K562 (cell line): ENCODE results near the gene SPAG9. TPM values are rescaled to one million over a fixed set of nuclear protein-coding genes. Genes with fewer than 3 reads are reported as not detected.

ENCODE experiments used
- BDP1 ChIP-seq: IDR thresholded peaks from 3 replicates; pipeline ENCODE4 v1.6.1; 2011; ENCODE audit not compliant: insufficient read length, insufficient read depth
- BRF1 ChIP-seq: IDR thresholded peaks from 3 replicates; pipeline ENCODE4 v1.6.1; 2011; ENCODE audit warnings: borderline replicate concordance, mild to moderate bottlenecking; ENCODE audit not compliant: insufficient read length; ENCODE audit errors: extremely low read depth
- CHD1 ChIP-seq: fragments of 200-600 bp; sonication (generic); IDR thresholded peaks from one replicate; pipeline ENCODE4 v1.6.1; 2012; ENCODE audit warnings: mild to moderate bottlenecking, moderate library complexity, low read length, inconsistent platforms
- DLX4 ChIP-seq: fragments of 250-450 bp; sonication (Bioruptor Pico); IDR thresholded peaks from 2 replicates; pipeline ENCODE4 v1.6.1; 2021; ENCODE audit warnings: mild to moderate bottlenecking
- ETS1 ChIP-seq: conservative IDR thresholded peaks from 2 replicates; pipeline ENCODE4 v1.6.1; 2011; ENCODE audit warnings: low read depth, mild to moderate bottlenecking, low read length; ENCODE audit not compliant: control insufficient read depth
- HDAC1 ChIP-seq, 2 experiments: fragments of 450-650 bp; IDR thresholded peaks; 2 replicates each; pipeline ENCODE4 v1.6.1; 2016 to 2017; ENCODE audit warnings: inconsistent platforms in 1 of 2, mild to moderate bottlenecking in 1 of 2, moderate library complexity in 1 of 2
- HEY1 ChIP-seq: fragments of 250-450 bp; sonication (Bioruptor Pico); IDR thresholded peaks from 2 replicates; pipeline ENCODE4 v1.5.0; 2020; ENCODE audit warnings: mild to moderate bottlenecking, moderate library complexity, borderline replicate concordance
- KDM4B ChIP-seq, 2 experiments: fragments of 450-650 bp in 1 of 2; sonication (generic) in 1 of 2; IDR thresholded peaks; 2 replicates each; pipeline ENCODE4 v1.6.1; 2016 to 2017; ENCODE audit warnings: borderline replicate concordance in 2 of 2, antibody characterized with exemption in 1 of 2, low read depth in 1 of 2, mild to moderate bottlenecking in 1 of 2
- MCM5 ChIP-seq: fragments of 450-650 bp; IDR thresholded peaks from 2 replicates; pipeline ENCODE4 v1.6.1; 2016; ENCODE audit warnings: low read depth
- NKRF ChIP-seq: fragments of 450-650 bp; IDR thresholded peaks from 2 replicates; pipeline ENCODE4 v1.6.1; 2016; ENCODE audit warnings: borderline replicate concordance
- PHB2 ChIP-seq: fragments of 450-650 bp; IDR thresholded peaks from 2 replicates; pipeline ENCODE4 v1.6.1; 2017; ENCODE audit warnings: low read depth
- PPARD ChIP-seq: fragments of 250-450 bp; sonication (Bioruptor Pico); IDR thresholded peaks from 2 replicates; pipeline ENCODE4 v1.8.0; 2022; ENCODE audit warnings: inconsistent platforms, mild to moderate bottlenecking, moderate library complexity
- SAFB2 ChIP-seq: fragments of 200-400 bp; formaldehyde crosslinking; IDR thresholded peaks from 2 replicates; pipeline ENCODE4 v1.6.1; 2018; ENCODE audit warnings: borderline replicate concordance, low read length, low read depth, moderate library complexity; ENCODE audit not compliant: severe bottlenecking
- SMARCA4 ChIP-seq: fragments of 450-650 bp; IDR thresholded peaks from 2 replicates; pipeline ENCODE4 v1.6.1; 2016
- SMARCA5 ChIP-seq: fragments of 450-650 bp; IDR thresholded peaks from 2 replicates; pipeline ENCODE4 v1.6.1; 2016
- TAF9B ChIP-seq: fragments of 450-650 bp; IDR thresholded peaks from 2 replicates; pipeline ENCODE4 v1.6.1; 2018; ENCODE audit warnings: mild to moderate bottlenecking; ENCODE audit not compliant: partially characterized antibody
- TCF15 ChIP-seq: fragments of 250-450 bp; sonication (Bioruptor Pico); IDR thresholded peaks from 2 replicates; pipeline ENCODE4 v1.8.0; 2022; ENCODE audit warnings: moderate library complexity, mild to moderate bottlenecking, inconsistent platforms
- TOE1 ChIP-seq, 2 experiments: fragments of 450-650 bp in 1 of 2; sonication (generic) in 1 of 2; formaldehyde crosslinking in 1 of 2; IDR thresholded peaks; 2 replicates each; pipeline versions ENCODE4 v1.7.1 to v1.8.0; 2016 to 2022; ENCODE audit warnings: borderline replicate concordance in 2 of 2, mild to moderate bottlenecking in 2 of 2, antibody characterized with exemption in 1 of 2, inconsistent platforms in 1 of 2, low read depth in 1 of 2, missing genetic modification reagents in 1 of 2, moderate library complexity in 1 of 2
- XRCC3 ChIP-seq: fragments of 450-650 bp; IDR thresholded peaks from 2 replicates; pipeline ENCODE4 v1.6.1; 2017; ENCODE audit warnings: mild to moderate bottlenecking, moderate library complexity
- YY1 ChIP-seq, 3 experiments: IDR thresholded peaks; 2 replicates each; pipeline ENCODE4 v1.6.1; 2011; ENCODE audit warnings: low read length in 2 of 3, mild to moderate bottlenecking in 2 of 3, moderate library complexity in 2 of 3, borderline replicate concordance in 1 of 3, control low read depth in 1 of 3, low read depth in 1 of 3; ENCODE audit not compliant: insufficient read depth in 3 of 3, insufficient replicate concordance in 2 of 3, control insufficient read depth in 1 of 3, insufficient read length in 1 of 3; ENCODE audit errors: extremely low read depth in 1 of 3
- ZNF282 ChIP-seq: sonication (generic); formaldehyde crosslinking; IDR thresholded peaks from 2 replicates; pipeline ENCODE4 v1.8.1; 2023; ENCODE audit warnings: missing genetic modification reagents
- ZNF445 ChIP-seq: fragments of 250-450 bp; sonication (Bioruptor Pico); IDR thresholded peaks from 2 replicates; pipeline ENCODE4 v1.4.0; 2020; ENCODE audit warnings: low read depth, mild to moderate bottlenecking, moderate library complexity
- ZNF511 ChIP-seq: sonication (generic); formaldehyde crosslinking; IDR thresholded peaks from 2 replicates; pipeline ENCODE4 v1.8.0; 2022; ENCODE audit warnings: mild to moderate bottlenecking, missing genetic modification reagents
- ZNF551 ChIP-seq: fragments of 250-450 bp; sonication (Bioruptor Pico); IDR thresholded peaks from 2 replicates; pipeline ENCODE4 v1.5.0; 2021; ENCODE audit warnings: mild to moderate bottlenecking, moderate library complexity
- polyA plus RNA-seq, 8 experiments: library from polyadenylated mRNA; depleted of rRNA in 4 of 8; stranded (reverse) in 5 of 8; unstranded in 3 of 8; fragments of >200 nt; fragmentation: Nextera tagmentation in 2 of 8; fragmentation: Illumina TruSeq in 1 of 8; extraction: Ambion mirVana in 2 of 8; extraction: Trizol in 1 of 8; gene quantifications; 2 replicates each; pipeline versions ENCODE4 v1.2.1 to v1.2.3, GENCODE V29; 2011 to 2014; ENCODE audit warnings: inconsistent platforms in 1 of 8, missing spikeins in 1 of 8
- total RNA-seq, 7 experiments: library from RNA; depleted of rRNA in 6 of 7; stranded (reverse); fragments of >200 nt in 6 of 7; fragmentation: Illumina TruSeq in 2 of 7; extraction: Trizol in 2 of 7; gene quantifications; 2 replicates each; pipeline versions ENCODE4 v1.2.1 to v1.2.3, GENCODE V29; 2011 to 2021; ENCODE audit warnings: low replicate concordance in 1 of 7

The SPAG9 gene
- total and polyA plus RNA-seq, 9 of the 15 experiments (the other 6 are each of a cell fraction or from before 2014, with no cell fraction given), result 12.2 to 99.2 (median 58.2) TPM

- peak; percentile 85 for TF ChIP-seq NKRF
- TF ChIP-seq ZNF511, result no peak; the same call in 1 of the 2 replicates
- peak; percentile 37 for TF ChIP-seq TAF9B
- TF ChIP-seq ETS1, result 0 out of 2 replicates have a peak, but pooled peaks have one; percentile 21
- no peak for TF ChIP-seq ZNF445
- TF ChIP-seq HEY1, result no peak
- peak; percentile 80 for TF ChIP-seq PHB2
- TF ChIP-seq TCF15 (CRISPR knock-in tag), result no peak
- no peak for TF ChIP-seq PPARD (CRISPR knock-in tag)
- TF ChIP-seq SAFB2, result no peak
- no peak for TF ChIP-seq KDM4B (IDR thresholded peaks at IDR 0.05; ENCODE audit: borderline replicate concordance in 2 of 2, low read depth in 1 of 2)
- TF ChIP-seq SMARCA4, result peak; percentile 61; the same call in 1 of the 2 replicates
- TF ChIP-seq XRCC3, result no peak
- no peak for TF ChIP-seq ZNF551 (CRISPR knock-in tag)
- TF ChIP-seq CHD1, result no peak
- no peak for TF ChIP-seq ZNF282 (CRISPR knock-in tag)
- TF ChIP-seq BDP1, result no peak
- TF ChIP-seq HDAC1 (IDR thresholded peaks at IDR 0.05), result peak in 1 of 2 experiments; percentile 70; a peak in 2 of 4 replicates
- TF ChIP-seq SMARCA5, result peak; percentile 40; the same call in 1 of the 2 replicates
- TF ChIP-seq MCM5, result no peak
- peak; percentile 77 for TF ChIP-seq TOE1 (IDR thresholded peaks at IDR 0.05; ENCODE audit: borderline replicate concordance)
- TF ChIP-seq TOE1 (CRISPR knock-in tag; IDR thresholded peaks at IDR 0.05; ENCODE audit: borderline replicate concordance, low read depth), result no peak
- no peak for TF ChIP-seq DLX4 (CRISPR knock-in tag)
- TF ChIP-seq BRF1, result no peak
- peak in 2 of 3 experiments; percentile 14 to 21 for TF ChIP-seq YY1 (IDR thresholded peaks at IDR 0.05; ENCODE audit: borderline replicate concordance in 1 of 3, control insufficient read depth in 1 of 3, extremely low read depth in 1 of 3, insufficient read depth in 3 of 3, insufficient read length in 1 of 3, insufficient replicate concordance in 2 of 3, low read depth in 1 of 3, low read length in 2 of 3)
These were observed 45.1 kb upstream of the SPAG9 start (continued) for GRCh38 chr17:51165680-51166197.
